Retina (tissue), 1 donor: ENCODE results near the gene FRRS1.
"Not testable (repeated sequence)": the region's sequence is repeated elsewhere in the genome, so short reads cannot be mapped to it uniquely, and the experiment has no call there.

ENCODE experiments used
- DNase-seq: peaks from one replicate; pipeline ENCODE4 v3.0.0-alpha.2; 2016

FRRS1 gene

DNA sequence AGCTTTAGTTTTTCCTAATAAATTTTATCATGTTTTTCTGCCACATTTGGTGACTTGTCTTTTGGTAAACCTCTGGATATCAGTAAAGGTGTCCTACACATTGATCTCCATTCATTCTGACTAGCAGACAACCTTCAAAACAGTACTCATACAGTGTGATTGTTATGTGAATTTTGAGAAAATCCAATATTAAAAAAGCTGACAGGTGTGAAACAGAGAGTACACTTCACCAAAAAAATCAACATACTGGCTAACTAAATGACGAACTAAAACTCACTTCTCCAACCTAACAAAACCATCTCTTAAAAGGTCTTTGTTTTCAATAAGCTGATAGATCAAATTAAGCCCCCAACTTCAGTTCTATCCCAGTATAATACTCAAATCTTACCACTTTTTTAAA is 1.5 kb downstream of the FRRS1 start:
- DNase-seq = no peak

DNA sequence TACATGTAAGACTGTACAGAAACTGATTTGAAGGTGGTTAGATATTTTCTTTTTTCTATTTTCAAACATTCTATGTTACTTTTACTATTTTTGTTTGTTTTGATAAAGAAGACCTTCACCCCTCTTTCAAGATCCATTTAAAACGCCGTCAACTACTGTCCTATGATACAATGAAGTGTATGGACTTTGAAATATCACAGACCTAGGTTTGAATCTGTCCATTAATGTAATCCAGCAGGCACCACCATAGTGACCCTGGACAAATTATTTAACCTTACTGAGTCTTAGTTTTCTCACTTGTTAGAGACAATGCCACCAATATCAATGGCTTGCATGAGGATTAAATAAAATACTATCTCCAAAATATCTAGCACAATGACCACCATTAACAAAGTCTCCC is 2.0 kb downstream of the FRRS1 start:
- no peak for DNase-seq

DNA sequence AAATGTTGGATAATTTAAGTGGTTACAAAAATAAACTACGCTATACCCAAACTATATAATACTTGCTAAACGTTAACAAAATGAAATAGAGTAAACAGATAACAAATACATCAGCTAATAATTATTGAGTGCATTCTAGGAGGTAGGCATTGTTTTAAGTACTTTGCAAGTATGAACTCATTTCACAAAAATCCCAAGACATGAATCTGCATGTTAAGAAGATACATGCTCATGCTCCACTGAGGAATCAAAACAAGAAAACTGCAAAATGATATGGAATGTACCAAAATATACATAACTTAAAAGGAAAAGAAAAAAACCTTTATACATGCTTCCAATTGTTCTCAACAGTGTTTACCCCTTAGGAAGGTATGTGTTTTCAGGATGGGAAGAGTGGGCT is 2.5 kb downstream of the FRRS1 start:
- DNase-seq = no peak

DNA sequence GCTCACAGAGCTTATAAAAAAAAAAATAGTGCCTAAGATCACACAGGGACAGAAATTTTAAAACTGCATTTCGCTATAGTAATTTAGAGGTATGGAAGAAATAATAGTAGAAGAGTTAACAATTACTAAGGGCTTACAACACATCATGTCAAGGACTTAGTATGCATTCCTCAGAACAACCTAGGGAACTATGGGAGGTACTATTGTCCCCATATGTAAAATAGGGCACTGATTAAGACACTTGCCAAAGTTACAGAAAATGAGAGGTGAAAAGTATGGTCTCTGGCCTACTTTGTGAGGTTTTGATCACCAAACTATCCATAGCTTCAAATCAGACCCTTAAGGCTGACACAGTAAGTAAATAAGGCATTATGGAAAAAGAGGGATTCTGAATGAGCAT is 4.7 kb downstream of the FRRS1 start:
- no peak for DNase-seq

DNA sequence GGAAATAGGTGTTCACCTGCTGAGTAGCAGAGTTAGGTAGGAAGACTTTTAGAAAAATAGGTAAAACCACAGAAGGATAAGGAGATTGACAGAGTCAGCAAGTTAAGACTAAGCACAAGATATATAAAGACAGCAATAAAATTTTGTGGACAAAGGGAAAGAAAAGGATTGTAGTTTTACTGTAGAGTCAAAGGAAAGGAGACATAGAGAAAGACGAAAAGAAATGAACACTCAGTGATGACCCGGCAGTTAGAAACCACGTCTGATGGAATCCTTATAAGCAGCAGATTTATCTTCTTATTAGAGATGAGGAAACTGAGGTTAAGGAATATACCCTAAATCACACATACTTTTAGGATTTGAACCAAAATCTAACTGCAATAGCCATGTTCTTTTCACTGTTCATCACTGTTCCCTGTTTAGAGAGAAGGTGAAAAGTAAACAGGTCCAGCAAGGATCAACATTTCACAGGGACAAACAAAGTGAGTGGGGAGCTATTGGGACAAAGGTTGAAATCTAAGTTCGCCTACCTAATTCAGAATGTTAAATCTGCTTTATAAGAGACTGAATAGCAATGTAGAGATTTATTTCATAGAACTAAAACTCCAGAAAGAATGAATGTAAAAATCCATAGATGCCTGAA is 6.8 kb downstream of the FRRS1 start:
- DNase-seq = no peak

DNA sequence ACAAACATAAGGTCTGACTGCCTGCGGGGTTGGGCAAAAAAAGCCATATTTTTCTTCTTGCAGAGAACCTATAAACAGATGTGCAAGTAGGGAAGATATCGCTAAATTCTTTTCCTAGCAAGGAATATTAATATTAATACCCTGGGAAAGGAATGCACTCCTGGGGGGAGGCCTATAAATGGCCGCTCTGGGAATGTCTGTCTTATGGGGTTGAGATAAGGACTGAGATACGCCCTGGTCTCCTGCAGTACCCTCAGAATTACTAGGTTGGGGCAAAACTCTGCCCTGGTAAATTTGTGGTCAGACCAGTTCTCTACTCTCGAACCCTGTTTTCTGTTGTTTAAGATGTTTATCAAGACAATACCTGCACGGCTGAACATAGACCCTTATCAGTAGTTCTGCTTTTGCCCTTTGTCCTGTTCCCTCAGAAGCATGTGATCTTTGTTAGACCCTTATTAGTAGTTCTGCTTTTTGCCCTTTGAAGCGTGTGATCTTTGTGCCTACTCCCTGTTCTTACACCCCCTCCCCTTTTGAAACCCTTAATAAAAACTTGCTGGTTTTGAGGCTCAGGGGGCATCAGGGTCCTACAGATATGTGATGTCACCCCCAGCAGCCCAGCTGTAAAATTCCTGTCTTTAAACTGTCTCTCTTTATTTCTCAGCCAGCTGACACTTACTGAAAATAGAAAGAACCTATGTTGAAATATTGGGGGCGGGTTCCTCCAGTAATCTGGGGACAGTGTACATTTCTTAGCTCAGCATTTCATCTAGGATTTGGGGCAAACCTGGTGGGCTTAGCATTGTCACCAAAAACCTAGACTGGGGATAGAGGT is 7.5 kb downstream of the FRRS1 start:
- DNase-seq = not testable (repeated sequence)

DNA sequence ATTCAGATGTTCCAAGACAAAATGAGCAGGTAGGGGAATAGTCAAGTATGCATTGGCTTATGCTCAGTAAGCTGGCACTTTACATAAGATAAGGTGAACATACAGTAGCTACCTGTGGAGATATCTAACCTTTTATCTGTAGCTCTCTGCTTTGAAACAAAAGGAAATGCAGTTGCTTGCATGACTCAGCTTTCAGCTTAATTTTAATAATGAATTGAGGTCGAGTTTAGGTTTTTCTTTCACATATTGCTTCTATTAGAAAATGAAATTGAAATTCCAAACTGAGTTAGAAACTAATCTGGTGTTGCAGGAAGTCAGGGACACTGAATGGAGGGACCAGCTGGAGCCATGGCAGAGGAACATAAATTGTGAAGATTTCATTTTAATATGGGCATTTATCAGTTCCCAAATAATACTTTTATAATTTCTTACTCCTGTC is 8.3 kb downstream of the FRRS1 start:
- no peak for DNase-seq

DNA sequence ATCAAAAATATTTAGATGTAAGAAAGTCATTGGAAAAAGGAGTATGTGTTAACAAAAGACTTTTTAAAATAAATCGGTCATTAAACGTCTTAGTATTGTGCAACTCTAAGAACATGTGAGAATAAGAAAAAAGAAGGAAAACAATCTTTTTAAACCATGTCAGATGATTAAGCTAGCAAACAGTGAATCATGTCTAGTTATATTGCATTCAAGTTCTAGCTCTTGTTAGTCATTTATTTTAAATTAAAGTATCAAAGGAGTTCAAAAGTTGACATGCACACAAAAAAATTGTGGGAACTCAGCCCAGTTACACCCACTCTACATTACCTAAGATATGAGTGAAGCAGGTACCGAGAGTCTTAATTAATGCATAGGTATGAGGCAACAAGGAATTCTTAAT is 9.8 kb downstream of the FRRS1 start:
- DNase-seq = no peak

DNA sequence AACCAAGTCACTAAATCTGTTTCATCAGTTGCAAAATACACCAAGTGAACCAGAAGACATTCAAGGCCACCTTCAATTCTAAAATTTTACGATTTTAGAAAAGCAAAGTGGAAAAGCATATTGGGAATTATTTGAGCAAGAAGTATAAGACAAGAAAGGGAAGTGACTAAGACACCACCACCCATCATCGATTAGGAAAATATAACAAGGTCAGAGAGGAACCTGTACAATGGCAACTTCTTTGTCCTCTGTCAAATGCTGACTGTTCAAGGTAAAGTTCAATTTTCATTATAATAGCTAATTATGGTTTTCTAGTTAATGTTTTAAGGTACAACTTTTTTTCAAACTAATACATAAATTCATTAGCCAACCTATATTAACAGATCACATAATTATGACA is 10.8 kb downstream of the FRRS1 start:
- no peak for DNase-seq

DNA sequence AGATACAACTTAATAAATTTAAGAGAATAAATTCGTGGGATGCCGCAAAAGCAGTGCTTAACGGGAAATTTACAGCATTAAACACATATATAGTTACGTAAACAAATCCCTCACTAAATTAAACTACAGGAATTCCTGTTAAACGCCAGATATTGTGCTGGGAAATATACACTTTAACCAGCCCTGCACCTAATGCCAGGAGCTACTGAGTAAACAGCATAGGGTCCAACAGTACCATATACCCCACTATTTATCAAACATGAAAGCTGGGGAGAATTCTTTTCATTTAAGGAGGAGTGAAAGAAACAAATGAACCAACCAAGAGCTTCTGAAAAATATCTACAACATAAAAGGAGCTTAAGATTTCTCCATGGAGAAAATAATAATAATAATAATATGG is 11.7 kb downstream of the FRRS1 start:
- no peak for DNase-seq

DNA sequence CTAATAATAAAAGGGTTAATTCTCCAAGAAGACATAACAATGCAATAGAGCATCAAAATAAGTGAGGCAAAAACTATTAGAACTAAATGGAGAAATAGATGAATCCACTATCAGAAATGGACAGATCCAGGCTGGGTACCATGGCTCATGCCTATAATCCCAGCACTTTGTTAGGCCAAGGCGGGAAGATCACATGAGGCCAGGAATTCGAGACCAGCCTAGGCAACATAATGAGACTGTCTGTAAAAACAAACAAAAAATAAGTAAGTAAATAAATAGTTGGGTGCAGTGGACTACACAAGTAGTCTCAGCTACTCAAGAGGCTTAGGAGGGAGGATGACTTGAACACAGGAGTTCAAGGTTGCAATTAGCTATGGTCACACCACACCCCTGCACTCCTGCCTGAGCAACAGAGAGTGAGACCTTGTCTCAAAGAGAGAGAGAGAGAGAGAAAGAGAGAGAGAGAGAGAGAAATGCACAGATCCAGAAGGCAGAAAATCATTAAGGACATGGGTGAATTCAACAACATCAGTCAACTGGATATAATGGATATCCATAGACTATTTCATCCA is 12.3 kb downstream of the FRRS1 start:
- DNase-seq = no peak

DNA sequence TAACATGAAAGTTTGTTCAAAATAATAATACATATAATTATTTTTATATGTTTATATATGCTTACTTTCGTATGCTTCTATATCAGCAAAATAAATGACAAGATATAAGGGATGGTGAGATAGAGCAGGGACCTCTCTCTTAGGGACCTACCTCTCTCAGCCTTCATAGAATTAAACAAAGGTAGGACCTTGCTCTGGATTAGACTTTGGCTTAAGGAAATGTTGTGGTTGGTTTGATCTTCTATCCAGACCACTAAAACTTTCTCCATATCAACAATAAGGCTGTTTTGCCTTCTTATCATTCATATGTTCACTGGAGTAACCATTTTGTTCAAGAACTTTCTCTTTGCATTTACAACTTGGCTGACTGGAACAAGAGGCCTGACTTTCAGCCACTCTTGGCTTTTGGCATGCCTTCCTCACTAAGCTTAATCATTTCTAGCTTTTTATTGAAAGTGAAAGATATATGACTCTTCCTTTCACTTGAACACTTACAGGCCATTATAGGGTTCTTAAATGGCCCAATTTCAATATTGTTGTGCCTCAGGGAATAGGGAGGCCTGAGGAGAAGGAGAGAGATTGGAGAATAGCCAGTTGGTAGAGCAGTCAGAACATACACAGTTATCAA is 14.4 kb downstream of the FRRS1 start:
- no peak for DNase-seq

DNA sequence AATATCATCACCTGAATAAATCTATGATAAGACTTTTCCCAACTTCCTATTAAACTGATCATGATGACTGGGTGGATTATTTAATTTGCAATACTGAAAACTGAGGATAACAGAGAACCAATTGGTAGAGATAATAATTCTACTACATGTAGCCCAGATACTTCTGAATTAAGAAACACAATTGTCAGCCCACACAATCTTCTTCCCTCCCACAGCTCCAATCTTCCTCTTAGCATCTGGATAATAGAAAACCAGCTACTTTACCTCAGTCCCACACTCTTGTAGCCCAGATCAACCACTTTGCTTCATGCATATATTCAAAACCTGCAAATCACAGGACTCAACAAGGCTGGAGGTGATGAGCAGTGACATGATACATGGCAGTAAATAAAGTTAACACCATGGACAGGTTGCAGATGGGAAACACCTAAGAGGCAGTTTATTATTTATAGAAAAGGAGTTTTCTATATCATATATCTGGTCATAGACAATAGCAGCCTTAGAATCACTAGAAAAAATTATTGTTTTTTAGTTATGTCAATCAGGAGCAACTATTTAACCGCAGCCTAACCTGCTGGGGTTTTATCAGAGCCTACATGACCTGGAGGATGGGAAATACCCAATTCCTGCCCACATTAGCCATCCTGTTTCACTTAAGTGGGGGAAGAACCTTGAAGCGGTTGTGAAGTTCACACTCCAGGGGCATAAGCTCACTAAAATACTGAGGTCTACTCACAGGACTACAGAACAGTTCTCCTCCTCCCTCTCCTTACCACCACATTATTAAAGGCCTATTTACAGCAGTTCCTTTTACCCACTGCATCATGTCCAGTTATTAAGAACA is 16.7 kb downstream of the FRRS1 start:
- DNase-seq = no peak

DNA sequence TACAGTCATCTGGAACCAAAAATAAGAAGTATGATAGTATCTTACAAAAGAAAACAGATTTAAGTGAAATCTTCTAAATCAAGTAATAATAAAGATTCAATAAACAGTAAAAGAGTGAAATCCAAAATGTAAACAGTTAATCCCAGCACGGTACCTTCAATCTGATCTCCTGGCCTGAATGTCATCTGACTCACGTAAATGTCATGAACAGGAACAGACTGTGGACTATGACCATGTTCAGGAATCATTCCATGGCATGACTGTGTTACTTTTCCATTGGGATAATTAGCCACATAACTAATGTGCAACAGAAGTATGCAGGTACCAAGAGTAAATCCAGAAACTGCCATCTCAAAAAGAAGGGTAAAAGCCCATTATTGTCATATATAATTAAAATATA is 18.0 kb downstream of the FRRS1 start:
- no peak for DNase-seq

DNA sequence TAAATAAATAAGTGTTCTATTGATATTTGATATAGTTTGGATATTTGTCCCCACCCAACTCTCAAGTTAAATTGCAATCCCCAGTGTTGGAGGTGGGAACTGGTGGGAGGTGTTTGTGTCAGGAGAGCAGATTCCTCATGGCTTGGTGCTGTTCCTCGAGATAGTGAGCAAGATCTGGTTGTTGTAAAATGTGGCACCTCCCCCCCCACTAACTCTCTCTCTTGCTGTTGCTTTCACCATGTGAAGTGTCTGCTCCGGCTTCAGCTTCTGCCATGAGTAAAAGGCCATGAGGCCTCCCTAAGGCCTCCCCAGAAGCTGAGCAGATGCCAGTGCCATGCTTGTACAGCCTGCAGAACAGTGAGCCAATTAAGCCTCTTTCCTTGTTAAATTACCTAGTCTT is 20.8 kb downstream of the FRRS1 start:
- no peak for DNase-seq

DNA sequence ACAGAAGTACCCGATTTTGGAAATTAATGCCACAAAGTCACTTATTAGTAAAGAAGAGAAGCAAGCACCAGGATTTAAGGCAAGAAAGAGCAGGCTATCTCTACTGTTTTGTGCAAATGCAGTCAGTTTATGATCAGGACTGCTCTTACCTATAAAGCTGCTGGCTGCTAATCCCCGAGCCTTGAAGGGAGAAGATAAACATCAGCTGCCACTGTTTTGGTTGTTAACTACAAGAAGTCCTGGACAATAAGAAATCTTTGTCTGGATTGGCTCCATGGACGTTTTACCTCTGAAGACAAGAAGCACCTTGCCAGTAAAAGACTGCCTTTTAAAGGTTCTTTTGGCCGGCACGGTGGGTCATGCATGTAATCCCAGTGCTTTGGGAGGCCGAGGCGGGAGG is 21.4 kb downstream of the FRRS1 start:
- DNase-seq = no peak

DNA sequence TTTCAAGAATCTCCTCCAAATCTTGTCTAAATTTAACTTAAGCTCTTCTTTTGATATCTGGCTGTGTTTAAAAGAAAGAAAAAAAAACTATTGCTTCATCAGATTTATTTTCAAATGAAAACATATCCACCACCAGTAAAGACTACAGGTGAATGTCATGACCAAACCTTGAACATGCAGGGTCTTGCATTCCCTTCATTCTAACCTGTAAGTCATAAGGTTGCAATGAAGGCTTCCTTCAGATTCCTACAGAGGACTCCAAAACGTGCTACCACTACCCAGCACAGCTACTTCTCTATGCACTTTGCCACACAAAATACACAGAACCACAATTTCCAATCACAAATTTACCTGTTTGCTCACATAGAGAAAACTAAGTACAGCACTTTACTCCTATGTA is 26.3 kb downstream of the FRRS1 start:
- no peak for DNase-seq

DNA sequence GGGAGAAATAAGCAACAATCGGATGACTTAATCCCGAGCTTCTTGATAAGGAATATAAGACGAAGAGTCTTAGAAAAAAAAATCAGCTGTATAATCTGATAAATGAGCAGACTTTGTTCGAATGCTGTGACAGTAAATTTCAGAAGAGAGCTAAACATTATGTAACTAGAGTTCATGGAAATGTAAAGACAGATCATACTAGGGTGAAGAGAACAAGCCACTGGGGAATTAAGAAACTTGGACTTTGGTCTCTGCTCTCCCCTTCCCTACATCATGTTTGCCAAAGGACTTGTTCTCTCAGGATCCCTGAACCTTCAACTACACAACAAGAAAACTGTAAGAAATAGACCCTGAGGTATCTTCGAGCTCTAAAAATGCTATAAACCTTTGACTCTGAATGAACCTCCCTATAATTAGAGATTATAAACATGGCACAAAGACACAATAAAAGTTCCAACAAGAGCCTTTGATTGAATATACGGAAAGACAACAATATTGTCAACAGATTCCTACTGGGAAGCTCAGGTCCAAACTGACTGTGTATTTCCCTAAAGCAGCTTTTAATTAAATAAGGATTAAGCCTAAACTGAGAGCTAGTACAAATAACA is 27.5 kb downstream of the FRRS1 start:
- no peak for DNase-seq

DNA sequence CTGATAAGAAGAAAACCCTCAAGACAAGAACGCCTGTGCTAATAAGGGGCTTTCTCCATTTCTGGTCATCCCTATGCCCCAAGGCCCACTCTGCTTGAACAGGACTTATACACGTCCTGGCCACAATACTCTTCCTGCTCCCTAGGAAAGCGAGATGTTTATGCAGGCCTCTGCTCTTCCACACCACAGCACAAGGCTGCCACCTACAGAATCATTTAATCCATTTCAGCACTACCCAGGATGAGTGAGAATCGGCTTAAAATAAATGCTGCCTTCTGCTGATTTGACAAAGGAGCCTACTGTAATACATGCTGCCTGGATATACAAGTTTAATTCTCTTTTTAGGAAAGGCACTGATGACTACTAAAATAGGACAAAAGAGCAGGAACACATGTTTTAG is 29.4 kb downstream of the FRRS1 start:
- DNase-seq = peak; percentile 18

DNA sequence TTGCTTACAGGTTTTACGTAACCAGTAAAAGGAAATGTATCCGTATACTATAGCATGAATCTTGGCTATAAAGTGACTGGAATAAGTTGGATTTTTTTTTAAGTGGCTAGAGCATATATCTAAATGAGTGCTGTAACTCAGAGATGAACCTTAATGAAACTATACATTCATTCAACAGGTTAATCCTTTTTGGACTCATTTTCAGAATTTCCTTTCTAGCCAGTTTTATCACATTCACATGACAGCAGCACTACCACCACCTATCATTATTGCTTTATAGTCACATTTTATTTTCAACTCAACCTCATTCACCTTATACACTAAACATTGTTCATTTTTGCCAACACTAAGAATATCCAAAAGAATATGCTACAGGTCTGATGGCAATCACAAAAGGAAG is 30.6 kb downstream of the FRRS1 start:
- no peak for DNase-seq

DNA sequence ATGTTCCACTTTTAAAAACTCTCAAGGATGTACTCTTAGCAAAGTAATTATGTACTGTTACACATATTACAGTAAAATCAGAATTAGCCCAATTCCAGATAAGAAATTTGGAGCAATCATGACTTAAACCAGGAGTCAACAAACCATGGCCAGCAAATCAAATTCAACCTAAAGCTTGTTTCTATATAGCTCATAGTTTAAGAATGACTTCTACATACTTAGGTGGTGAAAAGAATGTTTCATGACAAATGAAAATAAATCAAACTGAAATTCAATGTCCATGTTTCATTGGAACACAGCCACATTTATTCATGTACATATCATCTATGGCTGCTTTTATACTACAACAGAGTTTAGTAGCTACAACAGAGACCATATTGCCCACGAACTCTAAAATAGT is 35.1 kb downstream of the FRRS1 start:
- no peak for DNase-seq

DNA sequence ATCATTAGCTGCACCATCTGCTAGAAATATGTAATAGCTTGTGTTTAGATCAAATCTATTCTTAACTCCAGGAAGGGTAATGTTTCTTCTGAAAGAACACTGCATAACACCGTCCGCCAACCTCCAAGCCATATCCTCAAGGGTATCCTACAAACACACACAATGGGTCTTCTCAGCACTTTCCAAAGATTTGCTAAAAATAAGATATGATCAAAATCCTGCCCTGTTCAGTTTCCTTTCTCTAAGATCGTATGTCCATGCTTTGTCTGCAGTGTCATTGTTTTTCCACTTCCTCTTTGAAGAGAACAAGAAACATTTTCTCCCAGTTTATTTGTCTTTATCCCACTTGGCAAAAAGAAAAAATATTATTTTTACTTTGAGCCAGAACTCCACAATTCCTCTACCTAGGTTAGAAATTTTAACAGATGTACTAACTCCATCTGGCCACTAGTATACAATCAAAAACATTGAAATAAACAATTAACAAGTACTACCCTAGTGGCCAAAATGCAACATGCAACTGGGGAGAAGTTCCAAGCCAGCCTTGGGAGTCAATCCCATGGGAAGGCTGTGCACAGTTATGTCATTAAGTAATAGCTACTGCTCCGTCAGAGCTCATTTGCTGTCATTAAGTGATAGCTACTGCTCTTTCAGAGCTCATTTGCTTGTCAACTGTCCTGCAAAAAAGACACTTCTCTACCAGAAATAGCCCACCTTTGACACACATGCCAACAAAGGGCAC is 37.8 kb downstream of the FRRS1 start:
- DNase-seq = no peak
